SK-N-DZ (cell line): Measurements from ENCODE around the gene MPND.
A peak's percentile ranks its signal among the peaks of the same experiment; 100 is the strongest.

Source experiments
- DNase-seq: peaks from one replicate; pipeline ENCODE4 v3.0.0-alpha.2; 2015; ENCODE audit warnings: low spot score

MPND gene

DNA sequence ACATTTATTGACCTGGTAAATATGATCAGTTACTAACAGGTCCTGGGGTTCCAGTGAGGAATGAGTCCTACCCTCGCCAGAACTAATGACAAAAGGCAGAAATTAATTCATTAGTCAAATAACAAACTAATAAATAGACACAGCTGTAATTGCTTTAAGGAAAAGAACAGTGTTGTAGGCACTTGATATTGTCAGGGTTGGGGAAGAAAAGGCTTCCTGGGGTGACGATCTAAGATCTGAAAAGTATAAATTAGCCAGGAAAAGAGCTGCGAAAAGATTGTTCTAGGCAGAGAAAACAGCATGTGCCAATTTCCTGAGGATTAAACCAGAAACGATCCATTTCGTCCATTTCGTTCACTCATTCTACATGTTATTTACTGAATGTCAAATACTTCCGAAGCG lies 58.4 kb downstream of the MPND start:
- no peak for DNase-seq

DNA sequence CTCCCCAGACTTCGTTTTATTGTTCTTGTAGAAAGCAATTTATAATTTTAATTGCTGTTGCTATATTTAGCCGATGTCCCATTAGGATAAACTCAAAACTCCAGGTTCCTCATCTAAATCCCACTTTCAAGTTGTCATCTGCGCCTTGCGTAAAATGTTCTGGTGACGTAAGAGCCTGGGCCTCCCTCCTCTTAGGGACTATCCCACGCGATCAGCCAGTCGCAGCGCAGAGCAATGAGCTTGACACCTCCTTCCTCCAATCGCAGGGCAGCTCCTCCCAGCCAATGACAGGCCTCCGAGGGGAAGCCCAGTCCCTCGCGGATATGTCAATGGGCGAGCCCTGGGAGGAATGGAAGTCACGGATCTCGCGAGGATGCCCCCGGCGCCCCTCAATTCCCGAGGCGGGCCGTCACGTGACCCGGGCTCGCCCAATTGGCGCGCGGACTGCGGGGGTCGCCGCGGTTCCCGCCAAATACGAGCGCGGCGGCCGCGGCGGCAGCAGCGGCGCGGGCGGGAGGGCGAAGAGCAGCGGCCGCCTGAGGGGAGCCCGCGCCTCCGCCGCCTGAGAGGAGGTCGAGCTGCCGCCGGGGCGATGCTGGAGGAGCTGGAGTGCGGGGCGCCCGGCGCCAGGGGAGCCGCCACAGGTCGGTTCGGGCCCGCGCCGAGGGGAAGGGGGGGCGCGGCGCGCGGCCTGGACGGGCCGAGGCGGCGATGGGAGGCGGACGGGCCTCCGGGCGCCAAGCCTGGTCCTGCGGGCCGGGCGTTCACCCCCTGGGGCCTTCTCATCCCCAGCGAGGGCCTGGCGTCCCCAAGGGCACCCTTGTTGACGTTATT lies 59.0 kb downstream of the MPND start, which contains the start of gene CHAF1A:
Gene CHAF1A (plus strand): TSS at position 470 of the 834 bp plus-strand sequence. CDS start 123 bp downstream, at position 593.
- peak; percentile 100 for DNase-seq

DNA sequence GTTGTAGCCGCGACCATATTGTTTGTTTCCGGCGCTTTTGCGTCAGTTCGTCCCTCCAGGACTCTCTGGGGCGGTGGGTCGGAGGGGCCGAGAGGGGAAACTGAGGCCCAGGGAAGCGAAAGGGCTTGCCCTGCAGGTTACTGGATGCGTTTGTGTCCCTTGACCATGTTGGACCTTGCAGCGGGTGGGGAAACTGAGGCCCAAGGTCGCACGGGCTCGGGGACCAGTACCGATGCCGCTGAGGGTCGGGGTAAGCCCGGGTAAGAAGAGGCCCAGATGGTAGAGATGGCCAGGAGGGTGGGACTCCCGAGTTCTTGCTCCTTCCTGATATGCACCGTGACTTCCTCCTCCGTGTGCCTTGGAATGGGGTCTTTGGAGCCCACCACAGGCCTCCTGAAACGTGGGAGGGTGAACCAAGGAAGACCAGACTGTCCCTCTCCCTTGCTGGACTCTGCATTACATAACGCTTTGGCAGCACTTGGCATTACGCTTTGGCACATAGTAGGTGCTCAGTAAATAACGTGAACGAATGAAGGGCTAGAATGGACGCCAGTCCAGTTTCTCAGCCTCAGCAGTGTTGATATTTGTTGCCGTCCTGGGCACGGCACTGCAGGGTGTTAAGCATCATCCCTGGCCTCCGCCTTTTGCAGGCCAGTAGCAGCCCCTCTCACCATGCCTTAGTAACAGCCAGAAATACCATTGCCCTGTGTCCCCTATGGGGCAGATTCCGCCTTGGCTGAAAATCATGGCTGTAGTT lies 59.8 kb downstream of the MPND start:
- peak; percentile 18 for DNase-seq

DNA sequence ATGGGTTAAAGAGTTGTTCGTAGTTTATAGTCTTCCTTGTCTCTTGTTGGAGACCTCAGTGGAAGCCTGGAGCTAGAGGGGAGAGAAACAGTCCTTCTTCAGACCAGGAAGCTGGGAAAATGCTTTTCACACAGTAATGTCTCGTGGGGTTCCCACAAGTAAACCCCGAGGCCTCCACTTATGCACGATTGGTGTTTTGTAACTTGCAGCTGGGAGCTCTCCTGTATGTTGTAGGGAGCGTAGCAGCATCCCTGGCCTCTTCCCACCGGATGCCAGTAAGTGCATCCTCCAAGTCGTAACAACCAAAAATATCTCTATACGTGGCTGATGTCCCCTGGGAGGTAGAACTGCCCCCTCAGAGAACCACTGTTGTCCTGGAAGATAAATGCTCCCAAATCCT lies 62.6 kb downstream of the MPND start:
- no peak for DNase-seq

DNA sequence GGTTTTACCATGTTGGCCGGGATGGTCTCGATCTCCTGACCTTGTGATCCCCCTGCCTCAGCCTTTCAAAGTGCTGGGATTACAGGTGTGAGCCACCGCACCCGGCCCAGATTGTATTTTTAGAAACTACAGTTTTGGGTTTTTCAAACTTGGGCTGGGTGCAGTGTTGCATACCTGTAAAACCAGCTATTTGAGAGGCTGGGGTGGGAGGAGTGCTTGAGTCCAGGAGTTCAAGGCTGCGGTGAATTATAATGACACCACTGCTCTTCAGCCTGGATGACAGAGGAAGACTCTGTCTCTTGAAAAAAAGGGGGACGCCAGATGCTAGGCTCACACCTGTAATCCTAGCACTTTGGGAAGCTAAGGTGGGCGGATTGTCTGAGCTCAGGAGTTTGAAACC lies 63.3 kb downstream of the MPND start:
- DNase-seq, result no peak

DNA sequence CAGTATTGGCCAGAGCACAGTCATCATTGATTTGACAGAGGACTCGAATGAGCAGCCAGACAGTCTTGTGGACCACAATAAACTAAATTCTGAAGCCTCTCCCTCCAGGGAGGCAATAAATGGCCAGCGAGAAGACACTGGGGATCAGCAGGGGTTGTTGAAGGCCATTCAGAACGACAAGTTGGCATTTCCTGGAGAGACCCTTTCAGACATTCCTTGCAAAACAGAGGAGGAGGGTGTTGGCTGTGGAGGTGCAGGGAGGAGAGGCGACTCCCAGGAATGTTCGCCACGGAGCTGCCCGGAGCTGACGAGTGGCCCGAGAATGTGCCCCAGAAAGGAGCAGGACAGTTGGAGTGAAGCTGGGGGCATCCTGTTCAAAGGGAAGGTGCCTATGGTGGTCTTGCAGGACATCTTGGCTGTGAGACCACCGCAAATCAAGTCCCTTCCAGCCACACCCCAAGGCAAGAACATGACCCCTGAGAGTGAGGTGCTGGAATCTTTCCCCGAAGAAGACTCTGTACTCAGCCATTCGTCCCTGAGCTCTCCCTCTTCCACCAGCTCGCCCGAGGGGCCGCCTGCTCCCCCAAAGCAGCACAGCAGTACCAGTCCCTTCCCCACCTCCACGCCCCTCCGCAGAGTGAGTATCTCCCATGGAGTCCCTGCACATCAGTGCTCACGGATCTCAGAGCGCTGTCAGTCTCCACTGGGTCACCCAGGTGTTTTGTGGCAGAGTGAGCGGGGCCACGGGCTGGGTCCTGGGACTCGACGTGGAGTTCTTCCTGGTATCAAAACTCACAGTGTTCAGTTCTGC lies 66.0 kb downstream of the MPND start:
- no peak for DNase-seq
